ENCODE measurements around the gene AAGAB.

DNA sequence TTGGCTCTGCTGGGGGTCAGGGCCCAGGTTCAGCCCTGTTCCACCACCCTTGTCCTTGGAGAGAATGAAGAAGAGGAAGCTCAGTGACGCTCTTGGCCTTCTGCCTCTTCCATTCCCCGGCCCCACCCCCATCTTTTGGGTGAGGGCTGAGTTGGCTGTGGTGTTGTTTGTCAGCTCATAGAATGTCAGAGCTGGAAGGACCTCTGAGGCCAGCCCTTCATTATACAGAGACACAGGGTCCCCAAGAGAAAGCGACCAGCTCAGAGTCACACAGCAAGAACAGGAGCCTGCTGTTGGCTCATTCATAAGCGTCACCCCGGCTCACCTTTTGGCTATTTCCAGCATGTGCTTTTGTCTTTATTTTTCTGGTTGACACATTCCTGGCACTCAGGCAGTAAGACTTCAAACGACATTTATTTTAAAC, 68.2 kb downstream of the AAGAB start:
- TF ChIP-seq REST (IDR thresholded peaks at IDR 0.05; ENCODE audit: insufficient read depth in 1 of 2, low read depth in 2 of 2, low read length in 2 of 2) (no peak), SIN3A (IDR thresholded peaks at IDR 0.05; ENCODE audit: borderline replicate concordance, insufficient read depth, low read length) (no peak)
